ENCODE results near the gene HPCAL1.

Gene HPCAL1

DNA sequence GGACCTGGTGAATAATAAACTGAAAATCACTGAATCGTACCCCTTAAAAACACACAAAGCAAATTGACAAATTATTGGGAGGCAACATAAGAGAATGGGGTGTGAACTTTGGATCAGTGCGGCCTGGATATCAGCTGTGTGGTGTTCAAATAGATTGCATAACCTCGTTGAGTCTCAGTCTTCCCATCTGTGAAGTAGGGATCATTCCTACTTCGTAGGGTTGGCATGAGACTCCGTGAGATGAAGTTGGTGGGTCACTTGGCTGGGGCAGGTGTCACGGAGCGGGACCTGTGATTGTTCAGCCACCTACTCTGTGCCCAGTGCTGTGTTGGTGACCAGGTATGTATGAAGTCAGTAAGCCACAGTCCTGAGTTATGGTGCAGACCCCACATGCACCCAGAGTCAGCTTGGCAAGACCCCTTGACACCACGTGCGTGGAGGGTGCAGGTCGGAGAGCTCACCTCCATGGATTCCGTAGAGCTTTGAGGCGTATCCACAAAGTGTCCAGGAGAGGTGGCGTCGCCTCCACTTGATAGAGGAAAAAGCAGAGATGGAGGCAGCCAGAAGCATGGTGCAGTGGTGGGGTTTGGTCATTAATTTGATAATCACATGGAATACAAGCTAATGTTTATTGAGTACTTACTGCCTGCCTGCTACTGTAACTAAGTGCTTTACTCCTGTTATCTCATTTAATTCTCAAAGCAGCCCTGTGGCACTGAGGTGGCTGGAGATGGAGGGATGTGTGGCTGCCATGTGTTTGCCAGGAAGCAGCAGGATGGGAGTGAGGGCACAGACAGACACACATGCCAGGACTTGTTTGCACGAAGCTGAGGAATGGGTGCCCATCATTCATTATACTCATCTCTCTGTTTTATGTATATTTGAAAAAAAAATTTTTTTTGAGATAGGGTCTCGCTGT, 35.8 kb downstream of the HPCAL1 start:
- no peak for DNase-seq

DNA sequence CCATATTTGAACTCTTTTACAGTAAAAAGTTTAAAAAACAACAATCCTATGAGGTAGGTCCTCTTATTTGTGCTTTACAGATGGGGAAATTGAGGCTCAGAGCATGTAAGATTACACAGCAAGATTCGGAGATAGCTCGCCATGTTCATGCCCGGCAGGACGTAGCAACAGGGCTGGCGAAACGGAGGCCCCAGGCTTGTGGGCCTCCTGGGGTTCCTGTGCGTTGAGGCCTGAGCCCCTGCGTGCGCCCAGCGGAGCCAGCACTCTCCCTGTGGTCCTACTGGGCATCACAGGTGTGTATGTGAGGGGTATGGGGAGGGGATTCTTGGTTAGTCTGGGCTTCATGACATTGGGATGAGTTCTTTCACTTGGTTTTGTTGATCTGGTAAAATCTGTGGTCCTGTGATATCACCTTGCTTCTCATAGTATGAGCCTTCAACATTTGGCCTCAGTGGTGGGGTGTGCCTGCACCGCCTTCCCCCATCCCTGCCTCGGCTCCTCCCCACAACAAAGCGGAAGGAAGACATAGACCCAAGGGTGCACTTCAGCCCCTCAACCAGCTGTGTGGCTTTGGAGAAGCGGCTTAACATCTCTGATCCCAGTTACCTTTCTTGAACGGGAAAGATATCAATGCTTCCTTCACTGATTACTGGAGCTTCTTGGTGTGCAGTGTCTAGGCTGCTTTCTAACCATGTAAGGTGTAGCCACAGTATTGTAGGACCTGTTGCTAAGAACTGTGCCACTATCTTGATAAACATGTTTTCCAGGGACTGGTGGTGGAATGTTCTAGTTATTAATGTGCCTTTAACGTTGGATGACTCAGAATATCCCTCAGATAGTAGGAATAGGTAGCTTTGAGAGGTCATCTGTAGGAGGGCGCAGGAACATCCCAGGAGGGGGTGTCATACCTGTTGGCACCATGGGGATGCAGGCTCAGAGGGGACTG, 37.2 kb downstream of the HPCAL1 start:
- no peak for DNase-seq

DNA sequence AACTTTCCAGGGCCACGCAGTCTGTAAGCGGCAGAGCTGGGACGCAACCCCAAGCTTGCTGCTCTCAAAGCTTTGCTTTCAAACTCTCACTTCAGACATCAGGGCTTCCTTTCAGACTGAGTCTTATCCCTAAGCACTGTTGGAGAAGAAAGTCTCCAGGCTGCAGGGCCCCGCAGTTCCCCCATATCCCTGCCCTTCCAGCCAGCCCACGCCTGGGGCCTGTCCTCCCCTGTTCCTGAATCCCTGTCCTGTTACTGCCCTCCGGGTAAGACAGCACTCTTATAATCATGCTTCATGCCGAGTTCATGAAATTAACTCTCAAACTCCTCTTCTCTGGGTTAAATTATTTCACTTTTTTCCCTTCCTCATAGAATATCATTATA, 37.9 kb downstream of the HPCAL1 start:
- no peak for DNase-seq

DNA sequence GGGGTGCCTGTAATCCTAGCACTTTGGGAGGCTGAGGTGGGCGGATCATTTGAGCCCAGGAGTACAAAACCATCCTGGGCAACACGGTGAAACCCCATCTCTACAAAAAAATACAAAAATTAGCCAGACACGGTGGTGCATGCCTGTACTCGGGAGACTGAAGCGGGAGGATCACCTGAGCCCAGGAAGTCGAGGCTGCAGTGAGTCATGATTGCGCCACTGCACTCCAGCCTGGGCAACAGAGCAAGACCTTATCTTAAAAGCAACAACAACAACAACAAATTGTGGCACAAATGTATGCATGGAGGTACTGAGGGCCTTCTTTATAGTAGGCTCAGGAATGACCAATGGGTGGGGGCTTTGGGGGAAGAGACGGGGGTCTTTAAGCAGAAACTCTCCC, 38.5 kb downstream of the HPCAL1 start:
- DNase-seq, result no peak

DNA sequence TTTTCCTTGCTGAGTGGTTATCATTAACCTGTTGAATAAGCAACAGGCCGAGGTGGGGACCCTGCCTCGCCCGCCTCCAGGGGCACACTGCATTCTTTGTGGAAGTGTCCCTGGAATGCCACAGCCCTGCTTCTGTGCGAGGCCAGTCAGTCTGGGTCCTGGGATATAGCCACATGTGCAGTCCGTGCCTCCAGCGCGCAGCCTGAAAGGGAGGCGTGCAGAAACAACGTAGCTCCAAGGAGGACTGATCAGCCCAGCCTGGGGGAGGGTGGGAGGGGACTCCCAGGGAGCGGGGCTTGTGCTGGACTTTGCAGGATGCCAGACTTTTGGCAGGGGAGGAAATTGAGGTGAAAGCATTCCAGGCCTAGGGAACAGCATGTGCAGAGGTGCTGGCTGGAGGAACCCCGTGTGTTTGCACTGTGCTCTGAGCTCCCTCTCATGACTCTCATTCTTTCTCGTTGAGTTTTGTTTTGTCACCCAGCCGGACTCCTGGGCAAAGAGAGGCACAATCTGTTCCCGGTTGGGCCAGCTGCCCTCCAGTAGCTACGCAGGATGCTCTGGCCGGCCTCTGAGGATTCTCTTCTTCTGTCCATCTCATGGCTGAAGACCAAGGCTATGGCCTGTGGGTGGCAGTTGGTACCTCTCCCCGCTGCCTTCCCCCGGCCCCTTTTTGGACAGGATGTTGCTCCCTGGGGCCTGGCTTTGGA, 39.7 kb downstream of the HPCAL1 start:
- no peak for DNase-seq

DNA sequence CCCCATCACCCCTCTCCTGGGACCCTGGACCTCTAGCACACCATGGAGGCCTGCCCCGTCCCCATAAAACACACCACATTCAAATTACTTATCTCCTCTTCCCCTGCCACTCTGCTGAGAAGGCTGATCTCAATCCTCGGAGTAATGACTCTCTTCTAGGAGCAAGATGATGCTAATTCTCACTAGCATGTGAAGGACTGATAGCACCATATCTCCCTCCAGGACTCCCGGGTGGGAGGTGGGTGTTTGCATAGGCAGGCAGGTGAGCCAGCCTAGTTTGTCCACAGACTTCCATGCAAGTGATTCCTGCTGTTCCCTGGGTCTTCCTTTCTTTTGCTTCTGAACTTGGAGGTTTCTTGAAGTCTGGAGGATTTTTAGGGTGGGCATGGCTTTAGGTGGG, 40.5 kb downstream of the HPCAL1 start:
- no peak for DNase-seq

DNA sequence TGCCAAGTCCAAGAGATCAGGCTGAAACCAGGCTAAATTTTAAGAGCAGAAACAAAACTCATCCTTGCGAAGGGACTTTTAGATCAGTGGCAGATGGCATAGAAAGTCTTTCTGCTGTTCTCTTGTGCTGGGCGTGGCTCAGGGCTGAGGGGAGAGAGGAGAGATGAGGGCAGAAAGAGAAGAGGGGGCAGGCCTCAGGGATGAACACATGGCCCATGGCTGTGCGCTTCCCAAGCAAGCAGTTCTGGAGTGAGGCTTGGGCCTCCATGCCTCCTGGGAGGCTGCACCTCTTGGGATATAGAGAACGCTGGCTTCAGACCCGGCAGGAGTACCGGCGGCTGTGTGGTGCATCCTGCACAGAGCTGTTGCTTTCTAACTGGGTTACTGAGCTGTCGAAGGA, 41.0 kb downstream of the HPCAL1 start:
- DNase-seq, result no peak

DNA sequence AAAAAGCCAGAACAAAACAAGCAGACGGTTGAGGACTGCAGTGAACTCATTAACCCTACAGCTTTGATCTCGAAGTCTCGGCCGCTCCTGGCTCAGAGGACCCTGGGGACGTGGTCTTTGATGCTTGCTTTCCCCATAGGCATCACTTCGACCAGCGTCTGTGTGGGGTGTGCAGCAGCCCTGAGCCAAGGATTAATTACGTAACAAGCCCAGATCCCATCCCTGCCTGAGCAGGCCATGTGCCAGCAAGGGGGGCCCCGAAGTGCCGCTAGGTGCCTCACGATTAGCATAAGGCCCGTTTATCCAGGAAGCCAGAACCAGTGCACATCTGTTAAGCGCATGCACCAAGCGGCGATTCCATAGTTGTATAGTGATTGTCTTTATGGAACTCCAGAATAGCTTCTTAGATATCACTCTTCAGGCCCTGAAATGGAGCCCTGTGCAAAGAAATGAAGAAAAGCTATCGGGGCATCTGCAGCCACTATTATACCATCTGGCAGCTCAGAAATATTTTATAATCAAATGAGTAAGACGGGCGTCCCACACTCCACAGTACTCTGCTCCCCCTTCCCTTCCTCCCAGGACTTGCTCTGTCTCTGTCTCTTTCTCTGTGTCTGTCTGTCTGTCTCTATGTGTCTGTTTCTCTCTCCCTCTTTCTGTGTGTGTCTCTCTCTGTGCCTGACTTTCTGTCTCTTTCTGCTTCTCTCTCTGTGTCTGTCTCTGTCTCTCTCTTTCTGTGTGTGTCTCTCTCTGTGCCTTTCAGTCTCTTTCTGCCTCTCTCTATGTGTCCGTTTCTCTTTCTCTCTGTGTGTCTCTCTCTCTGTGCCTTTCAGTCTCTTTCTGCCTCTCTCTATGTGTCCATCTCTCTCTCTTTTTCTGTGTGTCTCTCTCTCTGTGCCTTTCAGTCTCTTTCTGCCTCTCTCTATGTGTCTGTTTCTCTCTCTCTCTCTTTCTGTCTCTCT, 41.7 kb downstream of the HPCAL1 start:
- no peak for DNase-seq

DNA sequence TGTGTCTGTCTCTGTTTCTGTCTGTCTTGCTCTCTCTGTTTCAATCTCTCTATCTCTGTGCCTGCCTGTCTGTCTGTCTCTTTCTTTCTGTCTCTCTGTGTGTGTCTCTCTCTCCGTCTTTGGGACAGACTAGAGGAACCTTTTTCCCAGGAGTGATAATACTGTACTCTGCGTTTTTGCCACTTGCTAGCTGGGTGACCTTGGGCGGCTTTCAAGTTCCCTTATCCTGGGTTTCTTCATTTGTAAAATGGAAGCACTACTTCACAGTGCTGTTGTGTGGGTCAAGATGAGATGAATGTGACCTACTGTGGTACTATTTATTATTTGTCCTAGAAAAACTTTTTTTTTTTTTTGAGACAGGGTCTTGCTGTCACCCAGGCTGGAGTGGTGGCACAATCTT, 42.4 kb downstream of the HPCAL1 start:
- DNase-seq, result no peak

DNA sequence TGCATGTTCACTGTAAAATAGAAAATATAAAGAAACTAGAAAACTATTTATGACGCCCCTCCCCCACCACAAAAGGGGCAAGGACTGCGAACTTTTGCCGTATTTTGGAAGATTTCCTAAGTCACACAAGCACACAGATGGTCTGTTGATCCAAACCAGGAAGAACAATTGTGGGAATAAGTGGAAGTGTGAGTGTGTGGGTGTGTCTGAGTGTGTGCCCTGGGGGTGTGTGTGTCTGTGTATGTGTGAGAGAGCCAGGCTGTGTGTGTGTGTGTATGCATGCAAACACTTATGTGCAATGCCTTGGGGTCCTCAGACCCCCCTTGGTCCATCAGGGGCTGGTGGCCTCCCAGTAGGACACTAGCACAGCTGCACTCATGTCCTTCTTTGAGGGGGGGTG, 43.1 kb downstream of the HPCAL1 start:
- no peak for DNase-seq

DNA sequence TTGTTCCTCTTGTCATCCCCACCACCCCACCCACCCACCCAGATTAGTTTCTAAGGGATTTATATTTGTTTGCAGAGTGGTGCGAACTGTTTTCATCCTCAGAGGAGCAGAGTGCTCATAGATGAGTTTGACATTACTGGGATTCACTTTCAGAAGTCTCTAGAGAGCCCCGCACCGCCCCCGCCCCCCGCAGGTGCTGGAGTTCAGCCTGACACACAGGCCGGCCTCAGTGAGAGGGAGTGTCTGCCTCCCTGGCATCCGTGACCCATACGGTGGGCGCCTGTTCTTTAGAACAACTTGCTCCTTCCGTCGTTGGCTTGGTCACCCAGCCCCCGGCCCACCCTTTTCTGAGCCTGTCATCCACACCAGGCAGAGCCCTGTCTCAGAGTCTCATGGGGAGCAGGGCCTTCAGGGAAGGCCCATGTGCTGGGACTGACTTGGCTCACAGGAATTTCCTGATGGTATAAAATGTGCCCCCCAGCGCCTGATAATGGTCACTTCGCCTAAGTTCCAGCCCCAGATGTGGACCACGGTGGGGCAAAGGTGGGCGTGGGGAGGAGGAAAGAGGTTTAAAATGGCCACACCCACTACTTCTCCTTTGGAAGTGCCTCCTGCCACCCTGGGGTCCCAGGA, 44.3 kb downstream of the HPCAL1 start:
- DNase-seq, result no peak

DNA sequence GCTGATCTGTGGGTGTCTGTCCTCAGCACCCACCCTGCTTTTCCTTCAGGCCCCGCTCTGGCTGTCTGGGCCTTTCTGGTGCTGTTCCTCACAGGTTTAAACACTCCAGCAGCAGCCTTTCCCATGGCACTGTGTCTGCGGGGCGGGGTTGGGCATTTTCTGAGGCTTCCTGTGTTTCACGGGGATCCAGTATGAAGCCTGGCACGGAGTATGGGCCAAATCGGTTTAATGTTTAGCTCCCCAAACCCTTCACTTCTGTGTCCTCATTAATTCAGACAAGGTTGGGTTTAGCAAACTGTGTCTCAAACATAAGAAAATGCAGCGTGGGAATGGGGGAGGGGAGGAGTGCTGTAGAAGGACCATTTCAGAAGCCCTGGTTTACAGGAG, 44.9 kb downstream of the HPCAL1 start:
- DNase-seq, result no peak

DNA sequence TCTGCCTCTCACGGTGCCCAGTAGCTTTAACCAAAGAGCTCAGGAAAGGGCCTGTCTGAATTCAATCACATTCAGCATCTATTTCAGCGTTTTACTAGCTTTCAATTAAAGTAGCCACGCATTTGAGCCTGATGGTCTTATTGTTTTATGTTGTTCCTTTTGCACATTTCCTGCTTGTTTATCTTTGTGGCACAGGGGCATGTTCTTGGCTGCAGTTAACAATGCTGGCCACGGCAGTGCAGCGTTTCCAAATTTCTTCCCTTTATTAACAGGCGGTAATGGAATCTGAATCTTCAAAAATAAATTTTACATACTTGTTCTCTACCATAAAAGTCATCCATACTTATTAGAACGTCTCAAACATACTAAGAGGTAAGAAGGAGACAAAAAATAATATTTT, 46.2 kb downstream of the HPCAL1 start:
- DNase-seq, result no peak

DNA sequence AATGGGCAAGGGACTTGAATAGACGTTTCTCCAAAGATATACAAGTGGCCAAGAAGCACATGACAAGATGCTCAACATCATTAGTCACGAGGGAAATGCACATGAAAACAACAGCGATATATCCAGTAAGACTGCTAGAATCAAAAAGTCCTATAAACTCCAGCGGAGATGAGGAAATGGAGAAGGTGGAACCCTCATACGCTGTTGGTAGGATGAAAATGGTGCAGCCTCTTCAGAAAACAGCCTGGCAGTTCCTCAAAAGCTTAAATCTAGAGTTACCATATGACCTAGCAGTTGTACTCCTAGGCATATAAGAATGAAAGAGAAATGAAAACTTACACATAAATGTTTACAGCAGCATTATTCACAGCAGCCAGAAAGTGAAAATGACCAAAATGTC, 48.1 kb downstream of the HPCAL1 start:
- DNase-seq, result no peak

DNA sequence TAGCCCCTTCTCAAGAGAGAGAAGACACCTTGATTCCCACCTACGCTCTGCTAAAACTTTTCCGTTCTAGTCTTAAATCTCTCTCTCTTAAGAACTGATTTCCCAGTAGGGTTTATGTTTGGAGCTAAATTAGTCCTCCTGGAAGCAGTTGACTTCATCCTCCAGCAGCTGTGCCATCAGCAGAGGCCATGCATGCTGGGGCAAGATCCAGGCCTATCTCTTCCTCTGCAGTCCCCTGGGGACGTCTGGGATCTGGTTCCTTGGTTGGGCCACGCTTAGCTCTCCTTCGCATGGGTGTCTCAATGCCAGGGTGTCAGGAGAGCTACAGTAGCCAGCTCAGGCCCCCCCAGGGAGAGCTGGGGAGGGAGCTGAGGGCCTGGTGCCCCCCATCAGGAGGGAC, 49.7 kb downstream of the HPCAL1 start:
- DNase-seq, result no peak

DNA sequence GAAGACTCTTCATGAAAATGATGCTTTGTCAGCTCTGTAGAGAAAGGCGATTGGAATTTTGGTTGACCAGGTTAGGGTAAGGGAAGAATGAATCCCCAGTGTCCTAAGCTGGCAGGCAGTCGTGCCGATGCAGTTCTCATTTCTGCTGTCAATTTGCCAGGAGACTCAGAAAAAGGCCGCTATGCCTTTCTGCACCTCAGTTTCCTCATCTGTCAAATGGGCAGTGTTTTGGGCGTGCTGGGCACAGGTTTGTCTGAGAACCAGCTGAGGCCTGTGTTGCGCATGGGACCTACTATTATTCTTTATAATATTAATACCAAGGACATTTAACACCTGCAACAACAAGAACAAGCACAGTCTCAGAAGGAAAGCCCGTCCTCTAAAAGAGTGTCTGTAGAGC, 50.3 kb downstream of the HPCAL1 start:
- DNase-seq, result no peak

DNA sequence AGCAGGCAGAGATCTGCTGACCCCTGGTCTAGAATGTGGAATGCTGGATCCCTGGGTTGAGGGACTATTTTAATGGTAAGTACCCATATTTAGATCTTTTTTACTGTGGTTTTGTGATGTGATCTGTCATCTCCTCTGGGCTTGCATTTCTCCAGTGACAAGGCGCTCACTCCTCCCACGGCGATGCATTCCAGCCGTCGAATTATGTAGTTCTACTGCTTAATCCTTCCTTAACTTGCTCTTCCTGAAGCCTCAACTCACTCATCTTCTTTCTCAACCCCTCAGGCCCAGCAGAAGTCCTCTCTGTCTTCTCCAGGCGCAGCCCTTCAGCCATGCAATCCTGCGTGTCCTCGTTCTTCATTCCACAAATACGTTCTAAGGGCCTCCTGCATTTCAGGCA, 51.2 kb downstream of the HPCAL1 start:
- no peak for DNase-seq

DNA sequence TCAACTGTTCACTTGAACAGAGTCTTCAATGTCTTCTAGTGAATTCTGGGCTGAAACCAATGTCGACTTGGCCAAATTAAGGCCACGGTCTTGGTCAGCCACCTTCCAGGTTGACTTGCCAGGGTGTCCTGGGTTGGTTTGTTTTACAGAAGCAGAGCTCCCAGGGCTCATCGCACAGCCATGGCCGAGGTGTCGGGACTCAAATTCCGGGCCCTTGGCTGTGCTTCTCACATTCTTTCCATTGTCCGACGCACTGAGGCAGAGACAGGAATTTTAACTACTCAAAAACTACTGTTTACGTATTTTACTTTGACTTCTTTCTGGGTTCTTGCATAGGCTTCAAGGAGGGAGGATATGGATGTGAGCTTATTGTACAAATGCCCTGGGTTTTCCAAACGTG, 51.7 kb downstream of the HPCAL1 start:
- DNase-seq, result no peak

DNA sequence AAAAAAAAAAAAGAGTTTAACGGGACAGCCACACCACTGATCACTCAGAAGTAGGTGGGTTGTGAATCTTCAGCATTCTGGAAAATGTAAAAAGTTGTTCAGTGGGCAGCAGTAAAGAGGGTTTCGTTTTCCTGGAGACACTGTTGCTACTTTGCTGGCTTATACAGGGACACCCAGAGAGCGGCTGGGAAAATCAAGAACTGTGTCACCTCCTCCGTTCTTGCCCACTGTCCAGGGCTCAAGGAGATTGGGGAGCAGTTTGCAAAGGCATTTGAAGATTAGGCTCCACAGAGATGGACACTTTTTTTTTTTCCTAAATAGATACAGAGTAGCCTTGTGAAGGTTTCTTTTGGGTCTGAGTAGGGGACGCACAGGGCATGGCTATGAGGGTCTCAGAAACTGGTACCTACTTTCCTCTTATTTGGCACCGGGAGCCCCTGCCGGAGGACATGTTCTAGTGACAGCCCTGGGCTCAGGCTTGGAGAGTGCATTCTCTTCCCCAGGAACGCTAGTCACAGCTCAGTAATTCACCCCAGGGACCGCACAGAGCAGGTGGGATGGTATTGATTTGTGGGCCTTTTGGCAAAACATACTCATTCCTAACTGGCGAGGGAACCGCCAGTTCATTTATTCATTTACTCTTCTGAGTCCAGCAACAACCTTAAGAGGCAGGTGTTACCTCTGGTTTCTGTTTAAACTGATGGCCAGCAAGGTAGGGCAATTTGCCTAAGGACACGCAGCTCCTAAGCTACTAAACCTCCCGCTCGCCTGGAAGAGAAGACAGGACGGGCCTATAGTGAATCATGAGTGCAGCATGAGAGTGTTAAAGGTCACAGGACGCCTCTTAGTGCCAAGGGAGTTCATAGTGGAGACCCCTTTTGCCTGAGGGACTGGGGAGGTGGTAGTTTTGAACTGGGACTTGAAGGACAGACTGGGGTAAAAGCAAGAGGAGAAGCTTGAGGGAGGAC, 53.1 kb downstream of the HPCAL1 start:
- peak; percentile 20 for DNase-seq

DNA sequence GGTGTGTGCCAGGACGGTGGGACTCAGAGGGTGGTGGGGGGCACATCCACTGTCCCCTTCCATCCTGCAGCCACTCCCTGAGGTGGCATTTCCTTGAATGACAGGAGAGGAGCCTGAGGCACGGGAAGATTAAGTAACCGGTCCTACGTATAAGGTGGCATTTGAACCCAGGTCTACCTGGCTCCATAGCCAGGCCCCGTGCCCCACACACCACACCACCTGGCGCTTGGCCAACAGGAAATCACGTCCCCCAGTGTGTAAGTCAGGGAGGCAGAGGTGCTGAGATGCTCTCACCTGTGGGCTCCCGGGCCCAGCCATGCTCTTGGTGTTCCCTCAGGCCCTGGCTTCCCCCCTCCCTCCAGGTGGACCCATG, 53.7 kb downstream of the HPCAL1 start:
- no peak for DNase-seq

Data from NCI-H2081 treated with DMSO at 0.1 percent for 48 hours (cell line).